Testis (tissue), 3 donors: Measurements from ENCODE around the gene TET2. TPM values are rescaled to one million over a fixed set of nuclear protein-coding genes. Genes with fewer than 3 reads are reported as not detected.
"Not testable (repeated sequence)": the region's sequence is repeated elsewhere in the genome, so short reads cannot be mapped to it uniquely, and the experiment has no call there.

ENCODE experiments used
- DNase-seq: peaks from one replicate; pipeline ENCODE4 v3.0.0-alpha.2; 2019
- H3K27ac ChIP-seq, 2 donors: fragments of 200-600 bp; sonication (generic); one replicate each; pipeline ENCODE4 v1.5.1; 2019
- H3K27me3 ChIP-seq: fragments of 200-600 bp; sonication (generic); one replicate; pipeline ENCODE4 v1.5.1; 2019
- H3K36me3 ChIP-seq: fragments of 200-600 bp; sonication (generic); one replicate; pipeline ENCODE4 v1.5.1; 2017; ENCODE audit warnings: low read depth; ENCODE audit errors: missing control alignments
- H3K4me1 ChIP-seq: fragments of 200-600 bp; sonication (generic); one replicate; pipeline ENCODE4 v1.5.1; 2019
- H3K4me3 ChIP-seq, 2 donors: fragments of 200-600 bp; sonication (generic); one replicate each; pipeline ENCODE4 v1.5.1; 2017 to 2019
- H3K9me3 ChIP-seq: fragments of 200-600 bp; sonication (generic); one replicate; pipeline ENCODE4 v1.5.1; 2017
- CTCF ChIP-seq, 3 experiments: fragments of 450-650 bp in 2 of 3; fragments of 200-600 bp in 1 of 3; sonication (generic) in 1 of 3; IDR thresholded peaks; one replicate each; pipeline ENCODE4 v1.5.1; 2016 to 2019; ENCODE audit warnings: antibody characterized with exemption in 3 of 3, mild to moderate bottlenecking in 2 of 3, moderate library complexity in 1 of 3
- POLR2A ChIP-seq: fragments of 450-650 bp; IDR thresholded peaks from one replicate; pipeline ENCODE4 v1.6.1; 2017; ENCODE audit warnings: antibody characterized with exemption, mild to moderate bottlenecking, moderate library complexity
- WGBS, 2 donors: methylation state at CpG; one replicate each; pipeline ENCODE4 v1.1.5; 2018; 5-methylcytosine and 5-hydroxymethylcytosine counted together
- intact Hi-C: fragments of 100-400 bp; cut with DNase I; formaldehyde crosslinking; loops from one replicate; pipeline ENCODE4 v1.15.1; 2023; ENCODE audit warnings: low total_unique reads
- polyA plus RNA-seq: library from polyadenylated mRNA; stranded (reverse); fragments of 350-450 nt; fragmentation: Illumina TruSeq; extraction: RNeasy Lipid Tissue Mini Kit (QIAGEN cat#74804); gene quantifications from one replicate; pipeline ENCODE4 v1.2.3, GENCODE V29; 2014; ENCODE audit warnings: low read depth, low replicate concordance; ENCODE audit not compliant: insufficient read depth
- total RNA-seq, 2 donors: library from RNA; depleted of rRNA; stranded (reverse); fragments of >200 nt; gene quantifications; one replicate each; pipeline ENCODE4 v1.2.3, GENCODE V29; 2016

The TET2 gene
- total and polyA plus RNA-seq, 3 donors from 2014 or later: 2.8 to 17.5 (median 17.1) TPM

GRCh38 chr4:105283501-105283900 is 136.8 kb downstream of the TET2 start:
- H3K27me3 ChIP-seq: no peaks in the 10 kb centered on the region
- no peak overlapping the region for H3K4me3 ChIP-seq
- H3K36me3 ChIP-seq: no peaks in the 10 kb centered on the region
- no peak overlapping the region for H3K27ac ChIP-seq
- no peak for TF ChIP-seq CTCF (IDR thresholded peaks at IDR 0.05)
- no peak for TF ChIP-seq POLR2A
- intact Hi-C loops: no loop called here
- WGBS, 2 donors: 85 to 90% methylated on average over 1 of the region's 1 CpG
- no peak for DNase-seq
- no peaks in the 10 kb centered on the region for H3K9me3 ChIP-seq
- no peaks in the 10 kb centered on the region for H3K4me1 ChIP-seq

GRCh38 chr4:105288121-105288520 is 141.4 kb downstream of the TET2 start:
- no peak for DNase-seq
- intact Hi-C loops: no loop called here
- Histone ChIP-seq H3K9me3 (no peaks in the 10 kb centered on the region), H3K4me1 (no peaks in the 10 kb centered on the region), H3K27ac (no peak overlapping the region), H3K27me3 (no peaks in the 10 kb centered on the region), H3K4me3 (no peak overlapping the region), H3K36me3 (no peaks in the 10 kb centered on the region)
- 97 to 98% methylated on average over 2 of the region's 2 CpGs for WGBS, 2 donors
- no peak for TF ChIP-seq POLR2A
- TF ChIP-seq CTCF (IDR thresholded peaks at IDR 0.05): no peak

- no peaks in the 10 kb centered on the region for H3K27me3 ChIP-seq
- WGBS, 2 donors: 69 to 73% methylated on average over 3 of the region's 3 CpGs
- no peaks in the 10 kb centered on the region for H3K36me3 ChIP-seq
- no peaks in the 10 kb centered on the region for H3K9me3 ChIP-seq
- no peaks in the 10 kb centered on the region for H3K4me1 ChIP-seq
- TF ChIP-seq POLR2A (no peak), CTCF (IDR thresholded peaks at IDR 0.05) (no peak)
- H3K27ac ChIP-seq: no peak overlapping the region
- no peak for DNase-seq
- H3K4me3 ChIP-seq: no peak overlapping the region
- intact Hi-C loops: no loop called here
Observed at GRCh38 chr4:105291925-105292324, 145.2 kb downstream of the TET2 start.

- H3K36me3 ChIP-seq: no peaks in the 10 kb centered on the region
- H3K27ac ChIP-seq: no peak overlapping the region
- intact Hi-C loops: no loop called here
- H3K9me3 ChIP-seq: no peaks in the 10 kb centered on the region
- H3K4me1 ChIP-seq: no peaks in the 10 kb centered on the region
- H3K27me3 ChIP-seq: no peaks in the 10 kb centered on the region
- TF ChIP-seq POLR2A (no peak), CTCF (IDR thresholded peaks at IDR 0.05) (no peak)
- no peak for DNase-seq
- H3K4me3 ChIP-seq: no peak overlapping the region
Observed at GRCh38 chr4:105293360-105293759, 146.7 kb downstream of the TET2 start.

GRCh38 chr4:105296672-105297071 is 150.0 kb downstream of the TET2 start:
- no peaks in the 10 kb centered on the region for H3K4me1 ChIP-seq
- no peaks in the 10 kb centered on the region for H3K27me3 ChIP-seq
- WGBS, 2 donors: 77 to 87% methylated on average over 3 to 6 of the region's 6 CpGs
- H3K27ac ChIP-seq: no peak overlapping the region
- H3K36me3 ChIP-seq: no peaks in the 10 kb centered on the region
- no peak for DNase-seq
- intact Hi-C loops: no loop called here
- no peak for TF ChIP-seq POLR2A
- no peak for TF ChIP-seq CTCF (IDR thresholded peaks at IDR 0.05)
- no peak overlapping the region for H3K4me3 ChIP-seq
- H3K9me3 ChIP-seq: no peaks in the 10 kb centered on the region

GRCh38 chr4:105299027-105299426 is 152.4 kb downstream of the TET2 start:
- H3K4me3 ChIP-seq, H3K4me1 ChIP-seq, DNase-seq, H3K9me3 ChIP-seq, H3K27me3 ChIP-seq, intact Hi-C loops, H3K27ac ChIP-seq, H3K36me3 ChIP-seq: not testable (repeated sequence)
- WGBS, 2 donors: 96 to 100% methylated on average over 1 of the region's 1 CpG
